ENCODE measurements around the gene C2orf72. TPM values are rescaled to one million over a fixed set of nuclear protein-coding genes. Genes with fewer than 3 reads are reported as not detected.
"Not testable (repeated sequence)": the region's sequence is repeated elsewhere in the genome, so short reads cannot be mapped to it uniquely, and the experiment has no call there.

C2orf72 gene
- total RNA-seq, 1 experiment from 2014 or later: not detected

DNA sequence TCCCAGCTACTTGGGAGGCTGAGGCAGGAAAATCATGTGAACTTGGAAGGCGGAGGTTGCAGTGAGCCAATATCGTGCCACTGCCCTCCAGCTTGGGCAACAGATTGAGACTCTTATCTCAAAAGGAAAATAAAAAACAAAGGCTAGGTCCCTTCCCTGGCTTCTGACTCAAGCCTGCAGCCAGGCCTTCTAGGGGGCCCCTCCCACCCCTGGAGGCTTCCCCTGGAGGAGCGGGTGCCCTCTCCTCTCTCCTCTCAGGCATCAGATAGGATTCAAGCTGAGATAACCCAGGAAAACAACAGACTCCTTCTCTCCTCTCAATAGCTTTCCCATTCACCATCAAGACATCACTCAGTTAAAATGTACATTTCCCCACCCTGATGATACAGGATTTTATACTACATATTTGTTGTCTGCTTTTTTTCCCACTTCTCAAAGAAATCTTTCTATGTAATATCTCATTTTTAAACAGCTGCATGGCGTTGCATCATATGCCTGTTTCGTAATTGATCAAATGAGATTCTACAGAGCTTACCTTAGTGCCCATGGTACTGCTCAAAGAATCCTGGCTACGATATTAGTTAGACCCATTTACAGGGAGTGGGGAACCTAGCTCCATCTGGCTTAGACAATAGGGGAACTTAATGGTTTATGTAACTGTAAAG lies 20.6 kb upstream of the C2orf72 start:
- no TSS peak for BruUV-seq (replicated peaks)
- Histone ChIP-seq H3K4me1 (replicated peaks; ENCODE audit: insufficient read depth) (peaks cover 25% of the 10 kb centered on the region), H3K27ac (no peak overlapping the region), H3F3A (ENCODE audit: insufficient read depth, low read depth) (no peaks in the 10 kb centered on the region), H3K9me2 (ENCODE audit: insufficient read depth) (no peaks in the 10 kb centered on the region), H3K4me2 (no peak overlapping the region), H3K9me3 (ENCODE audit: insufficient read depth, low read depth) (no peaks in the 10 kb centered on the region), H3K36me3 (ENCODE audit: low read depth) (no peaks in the 10 kb centered on the region), H3K27me3 (ENCODE audit: insufficient read depth, low read depth) (no peaks in the 10 kb centered on the region), H2AFZ (no peak overlapping the region), H3K4me3 (no peak overlapping the region), H3K79me2 (ENCODE audit: low read depth) (no peaks in the 10 kb centered on the region), H4K20me1 (ENCODE audit: insufficient read depth) (no peaks in the 10 kb centered on the region)
- TF ChIP-seq, protein P1, sequence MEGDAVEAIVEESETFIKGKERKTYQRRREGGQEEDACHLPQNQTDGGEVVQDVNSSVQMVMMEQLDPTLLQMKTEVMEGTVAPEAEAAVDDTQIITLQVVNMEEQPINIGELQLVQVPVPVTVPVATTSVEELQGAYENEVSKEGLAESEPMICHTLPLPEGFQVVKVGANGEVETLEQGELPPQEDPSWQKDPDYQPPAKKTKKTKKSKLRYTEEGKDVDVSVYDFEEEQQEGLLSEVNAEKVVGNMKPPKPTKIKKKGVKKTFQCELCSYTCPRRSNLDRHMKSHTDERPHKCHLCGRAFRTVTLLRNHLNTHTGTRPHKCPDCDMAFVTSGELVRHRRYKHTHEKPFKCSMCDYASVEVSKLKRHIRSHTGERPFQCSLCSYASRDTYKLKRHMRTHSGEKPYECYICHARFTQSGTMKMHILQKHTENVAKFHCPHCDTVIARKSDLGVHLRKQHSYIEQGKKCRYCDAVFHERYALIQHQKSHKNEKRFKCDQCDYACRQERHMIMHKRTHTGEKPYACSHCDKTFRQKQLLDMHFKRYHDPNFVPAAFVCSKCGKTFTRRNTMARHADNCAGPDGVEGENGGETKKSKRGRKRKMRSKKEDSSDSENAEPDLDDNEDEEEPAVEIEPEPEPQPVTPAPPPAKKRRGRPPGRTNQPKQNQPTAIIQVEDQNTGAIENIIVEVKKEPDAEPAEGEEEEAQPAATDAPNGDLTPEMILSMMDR (conservative IDR thresholded peaks at IDR 0.05): no peak
- no peak for TF ChIP-seq EZH2 (IDR thresholded peaks at IDR 0.05; ENCODE audit: low read depth)
- intact Hi-C loops (cut with micrococcal nuclease; ENCODE audit: unreplicated experiment): no loop called here
- no peak for DNase-seq
- CTCF ChIA-PET: no interaction called here
- POLR2A ChIA-PET (ENCODE audit: unreplicated experiment): interaction anchor here (1.1 kb wide), 1 partner anchor 10 kb away, joined by 7 read pairs; no protein-coding TSS in a partner anchor

DNA sequence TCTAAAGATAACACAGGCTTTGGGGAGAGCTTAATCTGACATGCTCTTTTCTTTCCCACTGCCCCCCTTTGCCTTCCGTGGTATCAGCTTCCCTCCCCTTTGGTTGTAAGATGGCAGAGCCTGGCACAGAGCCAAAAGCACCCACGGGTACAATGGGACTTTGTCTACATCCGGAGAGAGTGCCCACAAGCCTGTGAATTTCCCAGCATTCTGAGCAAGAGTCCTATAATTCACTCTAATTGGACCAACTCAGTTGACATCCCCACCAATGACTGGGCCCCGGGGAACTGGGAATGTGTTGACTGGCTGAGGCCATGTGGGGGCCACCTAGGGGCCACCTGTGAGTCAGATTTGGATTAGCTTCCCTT lies 20.1 kb upstream of the C2orf72 start:
- TF ChIP-seq, protein P1 (conservative IDR thresholded peaks at IDR 0.05): no peak
- TF ChIP-seq EZH2 (IDR thresholded peaks at IDR 0.05; ENCODE audit: low read depth): no peak
- H4K20me1 ChIP-seq (ENCODE audit: insufficient read depth): no peaks in the 10 kb centered on the region
- H3K4me3 ChIP-seq: no peak overlapping the region
- no peaks in the 10 kb centered on the region for H3K9me3 ChIP-seq (ENCODE audit: insufficient read depth, low read depth)
- DNase-seq: no peak
- ChIA-PET CTCF (no interaction called here), POLR2A (ENCODE audit: unreplicated experiment) (no interaction called here)
- no peaks in the 10 kb centered on the region for H3K9me2 ChIP-seq (ENCODE audit: insufficient read depth)
- no peaks in the 10 kb centered on the region for H3K79me2 ChIP-seq (ENCODE audit: low read depth)
- H3K27me3 ChIP-seq (ENCODE audit: insufficient read depth, low read depth): no peaks in the 10 kb centered on the region
- H3F3A ChIP-seq (ENCODE audit: insufficient read depth, low read depth): no peaks in the 10 kb centered on the region
- H3K4me1 ChIP-seq (replicated peaks; ENCODE audit: insufficient read depth): peaks cover 25% of the 10 kb centered on the region
- H2AFZ ChIP-seq: no peak overlapping the region
- BruUV-seq (replicated peaks): no TSS peak
- intact Hi-C loops (cut with micrococcal nuclease; ENCODE audit: unreplicated experiment): no loop called here
- H3K27ac ChIP-seq: no peak overlapping the region
- no peaks in the 10 kb centered on the region for H3K36me3 ChIP-seq (ENCODE audit: low read depth)
- no peak overlapping the region for H3K4me2 ChIP-seq

DNA sequence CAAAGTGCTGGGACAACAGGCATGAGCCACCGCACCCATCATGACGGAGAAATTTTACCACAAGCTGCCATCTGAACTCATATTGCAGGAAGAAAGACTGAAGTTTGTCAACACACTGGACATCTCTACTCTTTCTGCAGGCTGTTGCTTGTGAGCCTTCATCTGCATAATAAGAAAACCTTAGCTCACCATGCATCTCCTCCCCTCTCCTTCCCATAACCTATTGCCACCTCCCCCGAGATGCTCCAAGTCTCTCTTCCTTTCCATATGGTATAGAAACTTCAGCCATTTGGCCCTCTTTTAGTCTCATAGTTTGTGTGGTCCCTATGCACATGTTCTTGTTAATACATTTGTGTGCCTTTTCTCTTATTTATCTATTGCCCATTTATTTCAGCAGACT lies 19.1 kb upstream of the C2orf72 start:
- H3K4me3 ChIP-seq: no peak overlapping the region
- TF ChIP-seq, protein P1 (conservative IDR thresholded peaks at IDR 0.05): no peak
- TF ChIP-seq EZH2 (IDR thresholded peaks at IDR 0.05; ENCODE audit: low read depth): no peak
- H3K27ac ChIP-seq: no peak overlapping the region
- H3K27me3 ChIP-seq (ENCODE audit: insufficient read depth, low read depth): no peaks in the 10 kb centered on the region
- intact Hi-C loops (cut with micrococcal nuclease; ENCODE audit: unreplicated experiment): no loop called here
- no peaks in the 10 kb centered on the region for H3K9me3 ChIP-seq (ENCODE audit: insufficient read depth, low read depth)
- H3K4me1 ChIP-seq (replicated peaks; ENCODE audit: insufficient read depth): peaks cover 24% of the 10 kb centered on the region
- no peaks in the 10 kb centered on the region for H3K9me2 ChIP-seq (ENCODE audit: insufficient read depth)
- no peaks in the 10 kb centered on the region for H3F3A ChIP-seq (ENCODE audit: insufficient read depth, low read depth)
- ChIA-PET CTCF (no interaction called here), POLR2A (ENCODE audit: unreplicated experiment) (no interaction called here)
- no peaks in the 10 kb centered on the region for H4K20me1 ChIP-seq (ENCODE audit: insufficient read depth)
- H3K36me3 ChIP-seq (ENCODE audit: low read depth): no peaks in the 10 kb centered on the region
- no peak for DNase-seq
- no peak overlapping the region for H3K4me2 ChIP-seq
- H2AFZ ChIP-seq: no peak overlapping the region
- BruUV-seq (replicated peaks): no TSS peak
- H3K79me2 ChIP-seq (ENCODE audit: low read depth): no peaks in the 10 kb centered on the region

DNA sequence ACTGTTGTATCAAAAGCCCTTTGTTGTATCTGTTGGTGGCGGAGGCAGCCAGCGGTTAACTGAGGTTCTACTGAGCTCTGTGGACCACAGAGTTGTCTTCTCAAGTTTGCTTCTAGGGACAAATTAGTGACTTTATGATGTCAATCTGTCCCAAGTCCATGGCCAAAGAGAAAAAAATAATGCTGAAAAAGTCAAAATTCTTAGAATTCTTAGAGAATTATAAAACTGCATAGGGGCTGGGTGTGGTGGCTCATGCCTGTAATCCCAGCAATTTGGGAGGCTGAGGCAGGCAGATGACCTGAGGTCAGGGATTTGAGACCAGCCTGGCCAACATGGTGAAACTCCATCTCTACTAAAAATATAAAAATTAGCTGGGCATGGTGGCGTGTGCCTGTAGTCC lies 12.3 kb upstream of the C2orf72 start:
- intact Hi-C loops (cut with micrococcal nuclease; ENCODE audit: unreplicated experiment); H3K9me3 ChIP-seq (ENCODE audit: insufficient read depth, low read depth); H2AFZ ChIP-seq; CTCF ChIA-PET; H3K79me2 ChIP-seq (ENCODE audit: low read depth); POLR2A ChIA-PET (ENCODE audit: unreplicated experiment); H4K20me1 ChIP-seq (ENCODE audit: insufficient read depth); H3K9me2 ChIP-seq (ENCODE audit: insufficient read depth); H3K27me3 ChIP-seq (ENCODE audit: insufficient read depth, low read depth); H3K27ac ChIP-seq; H3F3A ChIP-seq (ENCODE audit: insufficient read depth, low read depth); BruUV-seq (replicated peaks); H3K36me3 ChIP-seq (ENCODE audit: low read depth); DNase-seq; H3K4me1 ChIP-seq (replicated peaks; ENCODE audit: insufficient read depth); H3K4me2 ChIP-seq; H3K4me3 ChIP-seq: not testable (repeated sequence)

Data from PC-9 (cell line).